ENCODE results near the gene SCARB2.
A peak's percentile ranks its signal among the peaks of the same experiment; 100 is the strongest.
"Not testable (repeated sequence)": the region's sequence is repeated elsewhere in the genome, so short reads cannot be mapped to it uniquely, and the experiment has no call there.

SCARB2 gene, protein sequence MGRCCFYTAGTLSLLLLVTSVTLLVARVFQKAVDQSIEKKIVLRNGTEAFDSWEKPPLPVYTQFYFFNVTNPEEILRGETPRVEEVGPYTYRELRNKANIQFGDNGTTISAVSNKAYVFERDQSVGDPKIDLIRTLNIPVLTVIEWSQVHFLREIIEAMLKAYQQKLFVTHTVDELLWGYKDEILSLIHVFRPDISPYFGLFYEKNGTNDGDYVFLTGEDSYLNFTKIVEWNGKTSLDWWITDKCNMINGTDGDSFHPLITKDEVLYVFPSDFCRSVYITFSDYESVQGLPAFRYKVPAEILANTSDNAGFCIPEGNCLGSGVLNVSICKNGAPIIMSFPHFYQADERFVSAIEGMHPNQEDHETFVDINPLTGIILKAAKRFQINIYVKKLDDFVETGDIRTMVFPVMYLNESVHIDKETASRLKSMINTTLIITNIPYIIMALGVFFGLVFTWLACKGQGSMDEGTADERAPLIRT

DNA sequence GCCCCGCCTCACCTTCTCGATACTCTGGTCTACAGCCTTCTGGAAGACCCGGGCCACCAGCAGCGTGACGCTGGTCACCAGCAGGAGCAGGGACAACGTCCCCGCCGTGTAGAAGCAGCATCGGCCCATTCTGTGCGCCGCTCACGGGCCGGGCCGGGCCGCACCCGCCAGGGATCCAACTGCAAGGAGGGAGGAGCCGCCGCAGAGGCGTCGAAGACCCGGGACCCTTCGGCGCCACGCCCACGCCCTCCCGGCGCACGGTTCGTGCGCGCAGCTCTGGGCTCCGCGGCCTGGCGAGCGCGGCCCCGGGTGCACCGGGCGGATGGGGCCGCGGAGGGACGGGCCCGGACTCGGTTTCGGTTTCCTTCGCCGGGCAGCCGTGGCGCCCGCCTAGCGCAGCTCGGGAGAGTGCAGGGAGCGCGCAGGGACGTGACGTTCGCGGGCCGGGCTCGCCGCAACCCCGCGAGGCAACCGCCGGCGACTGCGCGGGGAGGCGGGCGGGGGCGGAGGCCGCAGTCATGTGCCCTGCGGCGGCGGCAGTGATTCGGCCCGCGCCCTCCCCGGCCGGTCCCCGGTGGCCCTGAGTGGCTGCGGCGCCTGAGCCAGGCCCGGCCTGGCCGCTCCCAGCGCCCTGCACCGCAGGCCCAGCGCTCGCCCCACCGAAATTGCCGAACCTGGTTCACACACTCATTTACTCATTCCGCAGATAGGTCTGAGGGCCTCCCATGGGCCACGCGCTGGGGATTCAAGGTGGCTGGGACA, at the start of gene SCARB2:
TSS of gene SCARB2 (minus strand) at position 410 of the 762 bp plus-strand sequence. CDS start at position 129, 281 bp downstream.
- peak; percentile 63 for DNase-seq

- DNase-seq, result no peak
These were observed 46.9 kb upstream of the SCARB2 start for GRCh38 chr4:76260571-76260970.

DNA sequence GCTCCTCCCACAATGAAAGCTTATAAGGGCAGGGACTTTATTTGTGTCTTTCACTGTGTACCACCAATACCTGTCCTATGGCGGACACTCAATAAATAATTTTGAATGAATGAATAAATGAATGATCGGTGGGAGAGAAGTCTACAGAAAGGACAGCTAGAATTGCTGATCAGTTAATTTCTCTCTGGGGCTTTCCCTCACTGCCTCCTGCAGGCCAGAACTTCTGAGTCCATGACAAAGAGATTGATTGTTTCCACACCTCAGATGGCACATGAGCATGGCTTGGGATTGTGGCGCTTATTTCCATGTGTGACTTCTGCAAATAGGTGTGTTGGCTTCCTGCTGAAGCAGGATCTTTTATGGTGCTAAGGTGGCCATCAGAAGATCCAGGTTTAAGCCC, 44.2 kb upstream of the SCARB2 start:
- no peak for DNase-seq

DNA sequence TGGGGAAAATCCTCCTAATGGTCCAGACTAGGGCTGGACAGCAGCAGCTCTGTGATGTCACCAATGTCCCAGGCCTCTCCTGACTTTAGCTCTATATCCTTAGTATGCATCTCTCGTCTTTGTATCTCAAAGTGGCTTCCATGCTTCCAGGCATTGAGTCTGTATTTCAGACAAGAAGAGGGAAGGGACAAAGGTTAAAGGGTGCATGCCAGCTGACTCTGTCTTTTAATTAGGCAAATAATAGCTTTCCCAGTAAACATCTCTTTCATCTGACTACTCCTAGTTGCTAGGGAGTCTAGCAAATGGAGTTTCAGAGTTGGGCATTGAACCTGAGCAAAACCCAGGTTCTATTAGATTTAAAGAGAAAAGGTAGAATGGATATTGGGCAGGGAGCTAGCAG, 43.3 kb upstream of the SCARB2 start:
- DNase-seq, result no peak

- DNase-seq, result no peak
These were observed 42.4 kb upstream of the SCARB2 start for GRCh38 chr4:76256032-76256431.

DNA sequence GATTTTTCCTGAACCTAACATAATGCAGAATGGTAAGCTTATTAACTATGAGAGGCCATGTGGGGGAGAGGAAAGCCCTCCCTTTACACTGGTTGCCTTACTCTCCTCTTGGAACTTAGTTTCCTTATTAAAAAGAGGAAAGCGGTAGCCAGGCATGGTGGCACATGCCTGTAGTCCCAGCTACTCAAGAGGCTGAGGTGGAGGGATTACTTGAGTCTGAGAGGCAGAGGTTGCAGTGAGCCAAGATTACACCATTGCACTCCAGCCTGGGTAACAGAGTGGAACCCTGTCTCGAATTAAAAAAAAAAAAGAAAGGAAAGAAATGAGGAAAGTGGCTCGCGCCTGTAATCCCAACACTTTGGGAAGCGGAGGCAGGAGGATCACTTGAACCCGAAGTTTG, 39.9 kb upstream of the SCARB2 start:
- no peak for DNase-seq

GRCh38 chr4:76252271-76252653, 38.6 kb upstream of the SCARB2 start:
- DNase-seq, result no peak

GRCh38 chr4:76251441-76252270, 38.0 kb upstream of the SCARB2 start, which contains the start of gene FAM47E:
Gene FAM47E (plus strand): TSS chr4:76251721. CDS start chr4:76251747, 26 bp downstream.
- DNase-seq, result peak; percentile 3

DNA sequence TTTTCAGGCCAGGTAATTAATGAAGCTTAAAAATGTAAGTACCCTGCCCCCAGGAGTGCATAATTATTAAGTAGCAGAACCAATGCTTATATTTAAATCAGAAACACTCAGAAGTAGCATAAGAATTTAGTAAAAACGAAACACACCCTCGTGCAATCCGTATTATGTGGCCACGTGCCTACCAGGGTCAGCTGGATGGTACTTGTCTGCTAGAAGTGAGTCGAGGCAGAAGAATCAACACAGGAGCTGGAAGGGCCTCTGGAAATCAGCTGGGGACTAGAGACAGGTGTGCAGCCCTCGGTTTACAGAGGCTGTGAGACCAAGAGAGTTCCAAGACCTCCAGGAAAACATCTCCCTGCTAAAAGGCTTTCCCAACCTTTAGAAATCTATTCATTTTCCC, 37.3 kb upstream of the SCARB2 start:
- no peak for DNase-seq

- no peak for DNase-seq
These were observed 33.2 kb upstream of the SCARB2 start for GRCh38 chr4:76246852-76247251.

DNA sequence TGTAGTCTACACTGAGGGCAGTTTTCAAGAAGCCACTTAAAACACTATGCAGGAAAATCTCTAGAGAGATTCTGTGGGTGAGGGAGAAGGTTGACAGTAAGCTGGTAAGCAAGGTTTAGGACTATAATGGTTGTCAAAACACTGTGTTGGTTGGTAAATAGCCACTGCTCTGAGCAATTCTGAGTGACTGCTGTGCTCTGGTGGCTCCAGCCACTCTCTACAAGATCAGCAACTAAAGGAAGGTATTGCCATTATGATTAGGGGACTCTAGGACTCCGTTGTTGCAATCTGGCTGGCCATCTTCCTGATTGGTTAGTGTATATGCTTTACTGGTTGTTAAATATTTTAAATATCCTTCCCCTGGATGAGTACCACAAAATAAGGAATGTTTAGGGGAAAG, 32.4 kb upstream of the SCARB2 start:
- DNase-seq, result no peak

DNA sequence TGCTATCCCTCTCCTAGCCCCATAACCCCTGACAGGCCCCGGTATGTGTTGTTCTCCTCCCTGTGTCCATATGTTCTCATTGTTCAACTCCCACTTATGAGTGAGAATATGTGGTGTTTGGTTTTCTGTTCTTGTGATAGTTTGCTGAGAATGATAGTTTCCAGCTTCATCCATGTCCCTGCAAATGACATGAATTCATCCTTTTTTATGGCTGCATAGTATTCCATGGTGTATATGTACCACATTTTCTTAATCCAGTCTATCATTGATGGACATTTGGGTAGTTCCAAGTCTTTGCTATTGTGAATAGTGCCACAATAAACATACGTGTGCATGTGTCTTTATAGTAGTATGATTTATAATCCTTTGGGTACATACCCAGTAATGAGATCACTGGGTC, 30.3 kb upstream of the SCARB2 start:
- not testable (repeated sequence) for DNase-seq

- DNase-seq, result no peak
These were observed 26.6 kb upstream of the SCARB2 start for GRCh38 chr4:76240236-76240635.

DNA sequence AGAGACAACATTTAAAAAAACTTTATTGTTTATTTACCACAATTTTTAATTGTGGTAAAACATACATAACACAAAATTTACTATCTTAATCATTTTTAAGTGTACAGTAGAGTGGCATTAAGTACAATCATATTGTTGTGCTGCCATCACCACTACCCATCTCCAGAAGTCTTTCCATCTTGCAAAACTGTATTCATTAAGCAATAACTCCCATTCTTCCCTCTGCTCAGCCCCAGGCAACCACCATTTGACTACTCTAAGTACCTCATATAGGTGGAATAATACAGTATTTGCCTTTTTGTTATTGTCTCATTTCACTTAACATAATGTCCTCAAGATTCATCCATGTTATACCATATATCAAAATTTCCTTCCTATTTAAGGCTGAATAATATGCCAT, 25.1 kb upstream of the SCARB2 start:
- DNase-seq, result no peak

DNA sequence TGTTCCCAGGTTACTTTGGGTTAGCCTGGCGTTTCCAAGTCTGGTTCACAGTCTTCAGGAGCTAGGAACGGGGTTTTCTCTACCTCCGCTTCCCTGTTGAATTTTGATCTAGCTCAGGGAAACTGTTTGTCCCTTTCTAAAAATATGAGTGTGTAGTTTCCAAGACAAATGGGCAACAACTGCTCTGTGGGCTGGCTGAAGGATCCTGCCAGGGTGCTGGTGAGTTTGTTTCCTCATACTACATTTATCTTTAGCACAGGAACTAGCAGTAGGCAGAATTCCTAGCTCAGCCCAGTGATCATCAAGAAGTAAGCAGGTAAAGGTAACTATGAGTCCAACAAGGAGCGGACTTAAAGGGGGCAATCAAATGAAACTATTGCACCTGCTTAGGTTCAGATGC, 24.6 kb upstream of the SCARB2 start:
- no peak for DNase-seq

GRCh38 chr4:76235915-76236314, 22.3 kb upstream of the SCARB2 start:
- DNase-seq, result no peak

DNA sequence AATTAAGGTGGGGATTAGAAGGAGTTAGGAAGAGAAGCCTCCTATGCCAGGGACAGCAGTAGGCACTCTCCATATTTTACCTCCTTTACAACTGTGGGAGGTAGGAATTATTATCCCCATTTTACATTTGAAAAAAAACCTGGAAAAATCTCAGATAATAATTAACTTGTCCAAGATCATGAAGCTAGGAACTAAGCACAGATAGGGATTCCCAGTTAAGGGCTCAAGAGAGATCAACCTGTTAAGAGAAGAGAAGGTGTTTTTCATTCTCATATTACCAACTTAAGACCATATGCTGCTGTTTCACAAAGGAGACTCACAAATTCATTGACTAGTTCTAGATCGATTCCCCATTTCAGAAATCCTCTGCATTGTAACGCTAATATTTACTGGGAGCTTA, 21.8 kb upstream of the SCARB2 start:
- DNase-seq, result no peak

DNA sequence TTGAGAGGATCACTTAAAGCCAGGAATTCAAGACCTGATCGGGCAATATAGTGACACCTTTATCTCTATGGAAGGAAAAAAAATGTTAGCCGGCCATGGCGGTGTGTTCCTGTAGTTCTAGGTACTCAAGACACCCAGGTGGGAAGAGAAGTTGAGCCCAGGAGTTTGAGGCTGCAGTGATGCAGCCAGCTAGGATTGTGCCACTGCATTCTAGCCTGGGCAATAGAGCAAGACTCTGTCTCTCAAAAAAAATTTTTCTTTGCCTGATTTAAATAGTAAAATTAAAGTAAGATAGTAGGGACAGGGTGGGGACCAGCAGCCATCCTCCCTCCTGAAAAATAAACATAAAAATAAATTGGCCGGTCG, 21.0 kb upstream of the SCARB2 start:
- DNase-seq, result no peak

DNA sequence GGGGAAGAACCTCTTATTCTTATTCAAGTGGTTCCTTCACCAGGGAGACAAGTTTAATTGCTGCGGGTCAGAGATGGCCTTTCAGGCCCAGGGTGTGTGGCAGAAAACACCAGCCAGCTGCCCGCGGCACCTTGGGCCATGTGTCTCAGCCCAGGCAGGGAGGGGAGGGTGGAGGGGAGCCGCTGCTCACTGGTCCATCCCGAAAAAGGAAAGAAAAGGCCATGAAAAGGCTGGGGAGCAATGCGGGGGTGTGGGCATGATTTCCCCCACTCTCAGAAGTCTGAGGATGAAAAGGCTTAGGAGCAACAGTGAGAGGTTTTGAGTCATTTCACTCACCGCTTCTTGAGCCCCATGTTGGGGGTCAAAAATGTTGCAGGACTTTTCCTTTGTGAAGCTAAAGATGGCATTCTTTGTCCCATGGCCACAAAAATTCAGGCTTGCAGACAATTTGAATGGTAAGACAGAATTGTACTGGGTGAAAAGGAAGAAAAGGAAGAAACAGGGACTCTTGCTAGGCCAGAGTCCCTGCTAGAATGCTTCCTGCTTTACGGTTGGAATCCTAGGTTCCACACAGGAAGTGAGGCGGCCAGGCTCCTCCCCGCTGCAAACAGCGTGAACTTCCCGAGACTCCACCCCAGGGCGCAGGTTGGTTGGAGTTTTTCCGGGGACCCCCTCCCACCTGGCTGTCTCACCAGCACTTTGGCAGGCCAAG, 20.5 kb upstream of the SCARB2 start:
- no peak for DNase-seq

GRCh38 chr4:76233529-76233928, 19.9 kb upstream of the SCARB2 start:
- no peak for DNase-seq

DNA sequence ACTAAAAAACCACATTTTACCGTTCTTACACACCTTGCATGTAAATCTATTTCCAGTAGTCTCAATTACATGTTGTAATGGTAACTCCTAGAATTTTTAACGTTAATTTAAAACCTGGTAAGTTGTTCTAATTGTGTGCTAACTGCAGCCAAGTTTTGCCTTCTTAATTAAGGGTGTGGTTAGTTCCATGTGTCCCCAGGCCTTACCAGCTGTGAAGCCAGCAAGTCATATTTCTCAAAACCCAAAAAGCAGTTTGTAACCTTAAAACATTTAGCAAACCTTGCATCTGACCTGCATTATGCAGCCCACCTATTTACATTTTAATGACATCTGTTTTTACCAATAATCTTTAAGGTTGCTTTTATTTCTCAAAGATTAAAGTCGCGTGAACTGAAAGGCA, 19.5 kb upstream of the SCARB2 start:
- DNase-seq, result no peak

DNA sequence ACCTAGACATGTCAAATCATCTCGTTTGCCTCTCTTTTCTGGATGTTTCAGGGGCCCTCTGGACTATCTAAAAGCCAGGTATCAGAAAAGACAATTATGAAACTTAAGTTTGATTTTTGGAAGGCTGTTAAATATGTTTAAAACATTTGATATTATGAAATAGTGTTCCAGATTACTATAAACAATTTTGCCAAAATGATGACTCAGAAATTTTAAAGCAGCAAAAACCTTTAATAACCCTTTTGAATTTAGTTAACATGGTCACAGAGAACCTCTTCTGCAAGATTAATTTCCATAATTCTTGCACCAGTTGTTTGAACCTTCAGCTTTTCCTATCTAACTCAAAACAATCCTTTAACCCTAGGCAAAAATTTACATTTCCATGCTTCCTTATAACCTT, 19.1 kb upstream of the SCARB2 start:
- DNase-seq, result no peak

DNA sequence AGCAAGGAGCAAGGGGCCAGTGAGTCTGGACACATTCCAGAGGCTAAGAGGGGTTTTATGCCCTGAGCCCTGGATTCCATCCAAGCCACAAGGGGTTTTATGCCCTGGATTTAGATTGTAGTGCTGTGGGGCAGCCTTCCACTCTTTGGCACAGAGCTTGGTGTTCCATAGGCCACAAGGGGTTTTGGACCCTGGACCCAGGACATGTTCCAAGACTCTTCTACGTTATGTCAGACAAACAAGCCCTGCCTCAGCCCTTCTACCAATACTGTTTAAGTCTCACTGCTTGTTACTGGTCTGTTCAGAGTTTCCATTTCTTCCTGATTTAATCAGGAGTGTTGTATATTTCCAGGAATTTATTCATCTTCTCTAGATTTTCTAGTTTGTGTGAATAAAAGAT, 12.8 kb upstream of the SCARB2 start:
- DNase-seq, result no peak
